GM19351 (cell line): ENCODE measurements around the gene NCAPH2.

Source experiments
- ATAC-seq: cut with Tn5 transposase; IDR thresholded peaks from one replicate; pipeline ENCODE4 v1.9.1; 2021; ENCODE audit warnings: mild to moderate bottlenecking, moderate library complexity; ENCODE audit not compliant: unreplicated experiment

The NCAPH2 gene

GRCh38 chr22:50507991-50508884 is at the start of gene NCAPH2:
Gene NCAPH2, plus strand, starts transcription at chr22:50508224. Its CDS starts 114 bp downstream, at chr22:50508338.
- peak; percentile 53 for ATAC-seq

- no peak for ATAC-seq
Measured at GRCh38 chr22:50459016-50459415, 49.0 kb upstream of the NCAPH2 start.

GRCh38 chr22:50459496-50460140 is 48.4 kb upstream of the NCAPH2 start:
- ATAC-seq: no peak

GRCh38 chr22:50460938-50461337 is 47.1 kb upstream of the NCAPH2 start:
- no peak for ATAC-seq

- no peak for ATAC-seq
Measured at GRCh38 chr22:50461536-50461935, 46.5 kb upstream of the NCAPH2 start.

GRCh38 chr22:50461979-50462540 is 46.0 kb upstream of the NCAPH2 start:
- no peak for ATAC-seq

GRCh38 chr22:50463188-50463900 is 44.7 kb upstream of the NCAPH2 start:
- no peak for ATAC-seq

GRCh38 chr22:50464451-50464850 is 43.6 kb upstream of the NCAPH2 start:
- no peak for ATAC-seq

GRCh38 chr22:50465066-50465930 is 42.7 kb upstream of the NCAPH2 start:
- no peak for ATAC-seq

- no peak for ATAC-seq
Measured at GRCh38 chr22:50467341-50467740, 40.7 kb upstream of the NCAPH2 start.

- ATAC-seq: no peak
Measured at GRCh38 chr22:50467773-50468440, 40.1 kb upstream of the NCAPH2 start.

- ATAC-seq: no peak
Measured at GRCh38 chr22:50468626-50469025, 39.4 kb upstream of the NCAPH2 start.

GRCh38 chr22:50469377-50470305 is 38.4 kb upstream of the NCAPH2 start:
- ATAC-seq: peak; percentile 63

GRCh38 chr22:50470491-50470890 is 37.5 kb upstream of the NCAPH2 start:
- no peak for ATAC-seq

GRCh38 chr22:50471197-50471847 is 36.7 kb upstream of the NCAPH2 start:
- no peak for ATAC-seq

GRCh38 chr22:50471962-50472361 is 36.1 kb upstream of the NCAPH2 start:
- ATAC-seq: no peak

GRCh38 chr22:50473088-50473487 is 34.9 kb upstream of the NCAPH2 start:
- no peak for ATAC-seq
